BLaER1 (cell line): Measurements from ENCODE around the gene OR2T34.
"Not testable (repeated sequence)": the region's sequence is repeated elsewhere in the genome, so short reads cannot be mapped to it uniquely, and the experiment has no call there.

Experiments
- H3K27ac ChIP-seq: shearing (Covaris generic); formaldehyde crosslinking; 2 replicates; pipeline ENCODE4 v1.8.1; 2022
- H3K27me3 ChIP-seq: shearing (Covaris generic); formaldehyde crosslinking; 2 replicates; pipeline ENCODE4 v1.8.1; 2022
- H3K36me3 ChIP-seq: shearing (Covaris generic); formaldehyde crosslinking; 2 replicates; pipeline ENCODE4 v1.8.1; 2022
- H3K4me1 ChIP-seq: shearing (Covaris generic); formaldehyde crosslinking; 2 replicates; pipeline ENCODE4 v1.8.1; 2022
- H3K4me2 ChIP-seq: shearing (Covaris generic); formaldehyde crosslinking; 2 replicates; pipeline ENCODE4 v1.8.1; 2022
- H3K4me3 ChIP-seq: shearing (Covaris generic); formaldehyde crosslinking; 2 replicates; pipeline ENCODE4 v1.8.1; 2022
- H3K9ac ChIP-seq: shearing (Covaris generic); formaldehyde crosslinking; 2 replicates; pipeline ENCODE4 v1.8.1; 2022
- H3K9me3 ChIP-seq: shearing (Covaris generic); formaldehyde crosslinking; 2 replicates; pipeline ENCODE4 v1.8.1; 2022
- H4K20me1 ChIP-seq: shearing (Covaris generic); formaldehyde crosslinking; 2 replicates; pipeline ENCODE4 v1.8.1; 2022
- Cebpa-rat ChIP-seq: shearing (Covaris generic); IDR thresholded peaks from 2 replicates; pipeline ENCODE4 v1.8.1; 2022

OR2T34 gene

GRCh38 chr1:248574657-248575056, at the start of gene OR2T34:
Gene OR2T34, minus strand, starts transcription at chr1:248574757. Its CDS starts 0 bp downstream, at chr1:248574757.
- not testable (repeated sequence) for H3K27ac ChIP-seq, H3K36me3 ChIP-seq, H3K27me3 ChIP-seq

GRCh38 chr1:248622570-248623001, 48.0 kb upstream of the OR2T34 start:
- Histone ChIP-seq H4K20me1 (no peaks in the 10 kb centered on the region), H3K4me2 (no peak overlapping the region), H3K9me3 (no peaks in the 10 kb centered on the region), H3K9ac (no peak overlapping the region), H3K27me3 (no peaks in the 10 kb centered on the region), H3K27ac (no peak overlapping the region), H3K4me1 (no peaks in the 10 kb centered on the region), H3K36me3 (no peaks in the 10 kb centered on the region), H3K4me3 (no peak overlapping the region)
- TF ChIP-seq Cebpa-rat: no peak

More at GRCh38 chr1:248574657-248575056, at the start of gene OR2T34:
- H3K4me1 ChIP-seq, H4K20me1 ChIP-seq, H3K9ac ChIP-seq, H3K9me3 ChIP-seq, H3K4me2 ChIP-seq, H3K4me3 ChIP-seq: not testable (repeated sequence)

GRCh38 chr1:248621770-248622169, 47.2 kb upstream of the OR2T34 start:
- H3K4me1 ChIP-seq: no peaks in the 10 kb centered on the region

GRCh38 chr1:248618878-248619277, 44.3 kb upstream of the OR2T34 start:
- H3K27me3 ChIP-seq: no peaks in the 10 kb centered on the region
- H3K9me3 ChIP-seq: no peaks in the 10 kb centered on the region
- no peak overlapping the region for H3K4me3 ChIP-seq
- no peak for TF ChIP-seq Cebpa-rat
- no peaks in the 10 kb centered on the region for H4K20me1 ChIP-seq
- no peak overlapping the region for H3K27ac ChIP-seq
- H3K9ac ChIP-seq: no peak overlapping the region
- H3K4me1 ChIP-seq: no peaks in the 10 kb centered on the region
- no peaks in the 10 kb centered on the region for H3K36me3 ChIP-seq
- H3K4me2 ChIP-seq: no peak overlapping the region

More at GRCh38 chr1:248621770-248622169, 47.2 kb upstream of the OR2T34 start:
- no peaks in the 10 kb centered on the region for H3K27me3 ChIP-seq
- H3K9ac ChIP-seq: no peak overlapping the region
- TF ChIP-seq Cebpa-rat: no peak
- no peaks in the 10 kb centered on the region for H3K9me3 ChIP-seq
- no peak overlapping the region for H3K27ac ChIP-seq
- H3K36me3 ChIP-seq: no peaks in the 10 kb centered on the region
- H4K20me1 ChIP-seq: no peaks in the 10 kb centered on the region
- H3K4me2 ChIP-seq: no peak overlapping the region
- H3K4me3 ChIP-seq: no peak overlapping the region

GRCh38 chr1:248618119-248618518, 43.6 kb upstream of the OR2T34 start:
- no peak overlapping the region for H3K27ac ChIP-seq
- H3K4me2 ChIP-seq: no peak overlapping the region
- TF ChIP-seq Cebpa-rat: no peak
- no peaks in the 10 kb centered on the region for H3K27me3 ChIP-seq
- H3K9ac ChIP-seq: no peak overlapping the region
- H3K4me3 ChIP-seq: no peak overlapping the region
- no peaks in the 10 kb centered on the region for H3K4me1 ChIP-seq
- H3K36me3 ChIP-seq: no peaks in the 10 kb centered on the region
- H3K9me3 ChIP-seq: no peaks in the 10 kb centered on the region
- no peaks in the 10 kb centered on the region for H4K20me1 ChIP-seq

GRCh38 chr1:248613742-248614141, 39.2 kb upstream of the OR2T34 start:
- Histone ChIP-seq H3K27me3 (no peaks in the 10 kb centered on the region), H3K4me3 (no peak overlapping the region), H3K36me3 (no peaks in the 10 kb centered on the region), H3K9me3 (no peaks in the 10 kb centered on the region), H3K4me1 (no peaks in the 10 kb centered on the region), H4K20me1 (no peaks in the 10 kb centered on the region), H3K4me2 (no peak overlapping the region), H3K9ac (no peak overlapping the region), H3K27ac (no peak overlapping the region)
- TF ChIP-seq Cebpa-rat: no peak

GRCh38 chr1:248611883-248612414, 37.4 kb upstream of the OR2T34 start:
- Histone ChIP-seq H3K4me1 (no peaks in the 10 kb centered on the region), H3K9me3 (no peaks in the 10 kb centered on the region), H3K36me3 (no peaks in the 10 kb centered on the region), H4K20me1 (no peaks in the 10 kb centered on the region), H3K27me3 (no peaks in the 10 kb centered on the region), H3K4me3 (no peak overlapping the region), H3K27ac (no peak overlapping the region), H3K4me2 (no peak overlapping the region), H3K9ac (no peak overlapping the region)
- TF ChIP-seq Cebpa-rat: no peak

GRCh38 chr1:248610301-248610700, 35.7 kb upstream of the OR2T34 start:
- no peak overlapping the region for H3K4me3 ChIP-seq
- no peaks in the 10 kb centered on the region for H3K27me3 ChIP-seq
- H3K36me3 ChIP-seq: no peaks in the 10 kb centered on the region
- no peaks in the 10 kb centered on the region for H4K20me1 ChIP-seq
- no peaks in the 10 kb centered on the region for H3K9me3 ChIP-seq
- no peak overlapping the region for H3K27ac ChIP-seq
- no peak for TF ChIP-seq Cebpa-rat
- H3K4me1 ChIP-seq: no peaks in the 10 kb centered on the region
- no peak overlapping the region for H3K9ac ChIP-seq
- no peak overlapping the region for H3K4me2 ChIP-seq

GRCh38 chr1:248599396-248599795, 24.8 kb upstream of the OR2T34 start:
- Histone ChIP-seq H3K36me3 (no peaks in the 10 kb centered on the region), H3K9ac (no peak overlapping the region), H4K20me1 (no peaks in the 10 kb centered on the region), H3K4me1 (peaks cover 5% of the 10 kb centered on the region; the same call in 1 of the 2 replicates), H3K27ac (no peak overlapping the region), H3K4me3 (no peak overlapping the region), H3K27me3 (no peaks in the 10 kb centered on the region), H3K9me3 (0 out of 2 replicates have a peak, but pooled peaks cover 4% of the 10 kb centered on the region), H3K4me2 (no peak overlapping the region)
- no peak for TF ChIP-seq Cebpa-rat

- no peaks in the 10 kb centered on the region for H3K9me3 ChIP-seq
- H4K20me1 ChIP-seq: no peaks in the 10 kb centered on the region
- no peak within 1 kb of the TSS for H3K4me3 ChIP-seq
- TF ChIP-seq Cebpa-rat: no peak
- no peak within 1 kb of the TSS for H3K4me2 ChIP-seq
- no peak within 1 kb of the TSS for H3K27ac ChIP-seq
- no peak within 1 kb of the TSS for H3K9ac ChIP-seq
- no peaks in the 10 kb centered on the region for H3K27me3 ChIP-seq
- H3K36me3 ChIP-seq: no peaks in the 10 kb centered on the region
- H3K4me1 ChIP-seq: peaks cover 5% of the 10 kb centered on the region; the same call in 1 of the 2 replicates
These were observed 23.0 kb upstream of the OR2T34 start, which contains the start of gene OR2T10 for GRCh38 chr1:248597589-248597988. Gene OR2T10, minus strand, starts transcription at chr1:248597700. Its CDS starts 3,932 bp downstream, at chr1:248593768.

GRCh38 chr1:248596615-248597014, 22.1 kb upstream of the OR2T34 start:
- no peak overlapping the region for H3K4me3 ChIP-seq
- no peak overlapping the region for H3K4me2 ChIP-seq
- no peaks in the 10 kb centered on the region for H4K20me1 ChIP-seq
- no peak overlapping the region for H3K27ac ChIP-seq
- no peaks in the 10 kb centered on the region for H3K36me3 ChIP-seq
- H3K27me3 ChIP-seq: no peaks in the 10 kb centered on the region
- no peaks in the 10 kb centered on the region for H3K9me3 ChIP-seq
- H3K4me1 ChIP-seq: peaks cover 5% of the 10 kb centered on the region; the same call in 1 of the 2 replicates
- no peak overlapping the region for H3K9ac ChIP-seq
- TF ChIP-seq Cebpa-rat: no peak
